ENCODE results near the gene GLIPR2.
"Not testable (repeated sequence)": the region's sequence is repeated elsewhere in the genome, so short reads cannot be mapped to it uniquely, and the experiment has no call there.

GLIPR2 gene, protein sequence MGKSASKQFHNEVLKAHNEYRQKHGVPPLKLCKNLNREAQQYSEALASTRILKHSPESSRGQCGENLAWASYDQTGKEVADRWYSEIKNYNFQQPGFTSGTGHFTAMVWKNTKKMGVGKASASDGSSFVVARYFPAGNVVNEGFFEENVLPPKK

DNA sequence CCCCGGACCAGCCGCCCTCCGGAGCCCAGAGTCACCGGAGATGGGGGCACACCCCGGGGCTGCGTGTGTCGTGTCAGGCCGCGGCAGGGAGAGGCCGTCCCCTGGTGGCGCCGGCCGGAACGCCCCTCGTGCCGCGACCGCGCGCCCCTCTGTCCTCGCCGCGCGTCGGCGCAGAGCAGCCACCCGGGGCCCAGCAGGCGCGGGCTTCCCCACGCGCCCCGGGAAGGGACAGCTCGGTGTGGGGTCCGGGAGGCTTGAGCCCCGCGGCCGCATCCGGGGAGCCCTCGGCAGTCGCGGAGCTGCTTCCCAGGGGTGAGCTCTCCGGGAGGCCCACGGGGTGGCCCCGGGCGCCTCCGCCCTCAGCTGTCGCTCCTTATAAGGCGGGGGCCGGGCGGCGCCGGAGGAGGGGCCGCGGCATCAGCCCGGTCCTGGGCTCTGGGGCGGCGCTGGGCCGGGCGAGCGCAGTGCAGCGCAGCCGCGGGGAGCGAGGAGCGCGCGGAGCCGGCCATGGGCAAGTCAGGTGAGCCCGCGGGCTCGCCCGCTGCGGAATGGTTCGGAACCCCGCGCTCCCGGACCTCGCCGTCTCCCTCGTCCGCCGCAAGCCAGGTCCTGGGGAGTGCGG, at the start of gene GLIPR2:
Gene GLIPR2 (plus strand): TSS at position 462 of the 622 bp plus-strand sequence. CDS start 46 bp downstream, at position 508.
- peak; percentile 80 for DNase-seq

DNA sequence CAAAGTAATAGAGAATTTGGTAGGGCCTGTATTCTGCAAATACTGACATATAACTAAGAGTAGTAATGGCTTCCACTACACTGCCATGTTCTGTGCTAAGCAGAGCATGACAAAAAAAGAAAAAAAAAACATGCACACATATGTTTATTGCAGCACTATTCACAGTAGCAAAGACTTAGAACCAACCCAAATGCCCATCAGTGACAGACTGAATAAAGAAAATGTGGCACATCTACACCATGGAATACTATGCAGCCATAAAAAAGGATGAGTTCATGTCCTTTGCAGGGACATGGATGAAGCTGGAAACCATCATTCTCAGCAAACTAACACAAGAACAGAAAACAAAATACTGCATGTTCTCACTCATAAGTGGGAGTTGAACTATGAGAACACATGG, 49.5 kb upstream of the GLIPR2 start:
- DNase-seq, result not testable (repeated sequence)

DNA sequence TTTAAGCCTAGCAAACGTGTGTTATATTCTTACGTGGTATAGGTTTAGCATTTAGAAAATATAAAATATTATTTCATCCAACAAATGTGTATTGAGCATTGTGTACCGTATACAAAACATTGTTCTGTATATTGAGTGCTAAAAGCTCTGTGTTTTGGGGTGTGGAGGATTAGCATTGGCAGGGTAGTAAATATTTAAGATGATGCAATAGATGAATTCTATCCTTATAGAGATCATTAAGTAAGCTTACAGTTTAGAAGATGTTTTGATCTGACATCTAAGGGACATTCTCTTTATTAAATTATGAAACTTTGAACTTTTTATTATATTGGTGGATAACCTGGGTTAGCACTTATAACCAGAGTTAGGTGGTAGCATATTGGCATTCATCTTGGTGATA, 48.5 kb upstream of the GLIPR2 start:
- no peak for DNase-seq

DNA sequence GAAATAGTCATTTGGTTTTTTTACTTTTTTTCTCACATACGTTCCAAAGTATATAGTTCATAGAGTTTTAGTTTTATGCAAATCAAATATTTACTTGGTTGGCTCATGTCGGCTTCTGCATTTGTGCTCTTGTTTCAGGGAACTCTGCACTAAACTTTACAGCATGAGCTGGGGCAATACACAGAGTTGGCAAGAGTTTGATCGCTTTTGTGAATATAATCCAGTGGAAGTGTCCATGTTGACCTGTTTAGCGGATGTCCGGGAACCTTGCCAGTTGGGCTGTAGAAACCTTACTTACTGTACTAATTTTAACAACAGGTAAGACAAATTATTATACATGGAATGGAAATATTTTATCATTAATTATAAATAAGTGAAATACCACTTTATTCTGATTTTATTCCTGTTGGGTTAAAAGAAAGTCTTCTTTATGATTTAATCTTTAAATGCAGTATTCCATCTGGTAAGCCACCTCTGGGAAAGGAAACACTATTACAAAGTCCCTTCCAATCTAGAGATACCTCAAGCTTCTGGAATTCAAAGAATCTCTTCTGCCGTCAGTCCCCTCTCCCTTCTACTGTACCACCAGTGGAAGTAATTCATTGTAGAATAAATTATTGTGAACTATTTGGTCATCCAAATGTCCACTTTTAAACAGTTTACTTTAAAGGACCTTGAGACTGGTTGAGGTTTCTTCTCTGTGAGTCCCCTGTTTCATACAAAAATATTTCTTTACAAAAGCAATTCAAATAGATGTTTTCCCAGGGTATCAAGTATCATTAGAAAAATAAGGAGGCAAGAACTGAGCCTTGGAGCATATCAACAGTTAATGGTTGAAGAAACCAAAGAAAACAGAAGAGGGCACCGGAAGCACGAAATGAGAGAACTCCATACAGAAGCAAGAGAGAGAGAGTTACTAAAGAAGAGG, 45.2 kb upstream of the GLIPR2 start:
- DNase-seq, result no peak

DNA sequence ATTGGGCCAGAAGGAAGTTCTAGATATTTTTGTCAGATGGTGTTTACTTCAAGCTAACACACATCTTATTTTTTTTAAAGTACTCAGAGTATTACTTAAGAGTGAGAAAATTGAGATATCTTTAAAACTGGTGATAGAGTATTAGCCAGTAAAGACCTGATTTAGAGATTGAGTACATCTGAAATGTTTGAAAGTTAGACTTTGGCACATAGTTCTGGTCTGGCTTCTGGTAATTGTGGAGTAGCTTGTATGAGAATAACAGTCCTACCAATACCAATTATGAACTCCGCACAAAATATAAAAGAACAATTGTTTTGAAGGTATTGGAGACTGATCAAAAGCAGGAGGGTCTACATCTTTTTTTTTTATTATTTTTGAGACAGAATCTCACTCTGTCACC, 44.5 kb upstream of the GLIPR2 start:
- no peak for DNase-seq

DNA sequence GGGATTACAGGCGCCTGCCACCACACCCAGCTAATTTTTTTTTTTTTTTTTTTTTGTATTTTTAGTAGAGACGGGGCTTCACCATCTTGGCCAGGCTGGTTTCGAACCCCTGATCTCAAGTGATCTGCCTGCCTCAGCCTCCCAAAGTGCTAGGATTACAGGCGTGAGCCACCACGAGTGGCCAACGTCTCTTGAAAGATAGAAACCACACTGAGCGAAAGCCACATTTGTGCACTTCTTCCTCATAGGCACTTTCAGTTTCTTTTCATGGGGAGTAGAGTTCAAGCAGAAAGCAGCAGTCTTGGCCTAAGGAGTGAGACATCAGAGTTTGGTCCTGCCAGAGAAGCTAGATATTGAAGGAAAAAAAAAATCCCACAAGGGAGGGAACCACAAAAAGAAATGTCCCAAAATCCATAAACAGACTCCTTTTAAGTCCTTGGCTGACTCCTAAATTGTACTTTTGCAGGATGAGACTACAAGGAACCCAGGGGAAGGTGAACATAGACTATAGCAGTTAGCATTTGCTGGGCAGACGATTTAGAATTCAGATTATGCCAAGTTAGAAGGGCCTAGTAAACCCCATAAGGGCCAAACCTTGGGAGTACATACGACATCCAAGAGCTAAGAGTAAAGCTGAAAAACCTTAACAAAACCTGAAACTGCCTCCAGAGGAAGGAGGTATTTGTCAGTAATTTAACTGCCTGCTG, 43.9 kb upstream of the GLIPR2 start:
- DNase-seq, result peak; percentile 19

DNA sequence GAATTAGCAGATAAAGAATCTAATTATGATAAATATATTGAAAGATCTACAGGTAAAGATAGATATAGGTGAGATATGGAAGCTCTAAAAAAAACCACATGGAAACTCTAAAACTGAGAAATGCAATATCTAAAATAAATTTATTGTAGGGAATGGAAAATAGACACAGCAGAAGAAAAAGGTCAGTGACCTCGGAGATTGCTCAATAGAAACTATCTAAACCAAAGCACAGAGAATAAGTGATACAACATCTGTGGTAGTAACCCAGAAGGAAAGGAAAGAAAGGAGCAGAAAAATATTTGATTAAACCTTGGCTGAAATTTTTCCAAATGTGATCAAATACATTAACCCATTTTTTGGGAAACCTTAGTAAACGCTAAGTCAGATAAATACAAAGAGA, 43.1 kb upstream of the GLIPR2 start:
- DNase-seq, result no peak

DNA sequence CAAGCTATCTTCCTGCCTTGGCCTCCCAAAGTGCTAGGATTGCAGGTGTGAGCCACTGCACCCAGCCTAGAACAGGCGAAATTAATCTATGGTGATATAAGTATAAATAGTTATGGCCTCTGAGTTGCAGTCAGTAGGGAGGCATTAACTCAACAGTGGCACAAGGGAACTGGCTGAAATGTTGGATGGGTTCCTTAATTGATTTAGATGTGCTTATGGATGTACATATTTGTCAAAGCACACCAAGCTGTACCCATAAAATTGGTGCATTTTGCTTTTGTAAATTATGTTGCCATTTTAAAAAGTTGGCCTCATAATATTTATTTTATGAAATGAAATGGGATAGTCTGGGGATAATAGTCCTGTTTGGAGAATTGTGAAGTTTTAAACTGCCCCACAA, 36.8 kb upstream of the GLIPR2 start:
- DNase-seq, result no peak

DNA sequence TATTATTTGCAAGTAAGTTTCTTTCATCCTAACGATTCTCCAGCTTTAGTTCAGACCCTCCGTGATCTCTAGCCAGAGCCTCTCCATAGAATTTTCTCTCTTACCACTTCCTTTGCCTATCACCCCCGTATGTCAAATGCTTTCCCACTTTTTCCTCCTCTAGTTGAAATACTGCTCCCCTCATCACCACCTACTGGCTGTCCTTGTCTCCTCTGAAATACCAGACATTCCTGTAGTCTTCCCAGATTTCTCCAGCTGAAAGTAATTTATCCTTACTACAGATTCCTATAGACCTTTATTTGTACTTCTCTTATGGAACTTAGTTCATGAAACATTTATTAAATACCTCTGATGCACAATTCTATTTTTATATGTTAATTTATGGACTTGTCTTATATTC, 36.0 kb upstream of the GLIPR2 start:
- no peak for DNase-seq

DNA sequence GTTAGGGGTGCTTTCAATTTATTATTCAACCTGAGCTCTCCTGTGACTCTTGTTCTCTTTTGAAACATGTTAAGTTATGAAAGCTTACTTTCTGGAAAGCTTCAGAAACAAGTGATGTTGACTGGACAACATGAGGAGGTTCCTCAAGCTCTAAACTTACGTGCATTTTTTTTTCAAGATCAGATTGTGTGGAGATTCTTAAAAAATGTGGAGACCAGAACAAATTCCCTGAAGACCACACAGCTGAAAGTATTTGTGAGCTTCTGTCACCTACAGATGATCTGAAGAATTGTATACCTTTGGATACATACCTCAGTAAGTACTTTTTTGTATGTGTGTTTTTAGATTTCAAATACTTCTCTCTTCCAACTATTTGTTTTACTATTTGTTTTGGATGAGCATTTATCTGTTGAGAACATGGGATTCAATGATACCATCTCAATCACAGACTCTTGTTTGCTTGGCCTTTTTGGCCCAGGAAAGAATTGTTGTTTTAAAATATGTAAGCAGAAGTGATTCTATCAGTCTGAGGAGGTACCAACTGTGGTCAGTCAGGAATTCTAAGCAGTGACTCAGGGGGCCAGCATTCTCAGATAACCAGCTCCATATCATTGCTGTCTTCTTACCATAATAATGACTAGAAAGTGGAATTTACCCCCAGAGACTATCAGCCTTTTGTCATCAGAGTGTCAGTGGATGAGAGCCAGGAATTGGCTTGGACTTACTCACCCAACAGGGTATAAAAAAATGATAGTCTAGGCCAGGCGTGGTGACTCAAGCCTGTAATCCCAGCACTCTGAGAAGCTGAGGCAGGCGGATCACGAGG, 34.4 kb upstream of the GLIPR2 start:
- no peak for DNase-seq

DNA sequence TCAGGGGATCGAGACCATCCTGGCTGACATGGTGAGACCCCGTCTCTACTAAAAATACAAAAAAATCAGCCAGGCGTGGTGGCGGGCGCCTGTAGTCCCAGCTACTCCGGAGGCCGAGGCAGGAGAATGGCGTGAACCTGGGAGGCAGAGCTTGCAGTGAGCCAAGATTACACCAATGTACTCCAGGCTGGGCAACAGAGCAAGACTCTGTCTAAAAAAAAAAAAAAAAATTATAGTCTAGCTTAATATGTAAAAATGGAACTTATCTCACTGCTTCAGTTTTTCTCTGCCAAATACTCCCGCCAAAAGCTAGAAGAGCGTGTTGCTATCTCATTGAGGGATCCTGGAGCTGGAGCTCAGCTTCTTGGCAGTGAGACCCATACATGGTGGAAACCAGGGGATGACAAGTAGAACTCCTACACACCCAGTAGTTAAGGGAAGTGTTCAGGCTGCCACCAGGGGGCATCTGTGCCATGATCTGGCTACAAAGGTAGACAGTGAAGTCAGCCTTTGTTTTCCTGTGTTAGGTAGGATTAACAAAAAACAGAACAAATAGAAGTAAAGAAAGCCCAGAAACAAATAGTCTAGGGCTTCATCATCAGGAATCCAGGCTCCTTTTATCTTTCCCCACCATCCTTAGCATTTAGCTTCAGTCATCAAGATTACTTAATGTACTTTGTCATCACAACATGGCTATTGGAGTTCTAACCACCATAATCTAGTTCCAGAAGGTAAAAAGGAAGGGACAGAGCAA, 33.6 kb upstream of the GLIPR2 start:
- peak; percentile 90 for DNase-seq

DNA sequence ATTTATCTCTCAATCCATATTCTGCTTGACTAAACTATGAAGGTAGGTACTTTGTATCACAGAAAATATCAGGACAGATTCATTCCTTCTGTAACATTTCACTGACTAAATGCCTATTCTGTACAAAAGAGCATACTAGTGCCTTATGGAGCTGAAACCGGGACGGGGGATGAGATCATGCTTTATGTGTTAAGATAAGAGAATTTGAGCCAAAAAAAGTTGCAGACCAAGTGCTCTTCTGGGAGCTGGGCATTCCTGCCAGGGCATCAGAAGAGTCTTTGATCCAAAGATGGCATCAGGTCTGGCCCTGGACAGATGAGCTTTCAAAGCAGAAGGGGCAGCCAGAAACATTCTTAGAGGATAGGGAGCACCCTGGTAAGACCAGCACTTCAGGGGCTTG, 27.5 kb upstream of the GLIPR2 start:
- no peak for DNase-seq

DNA sequence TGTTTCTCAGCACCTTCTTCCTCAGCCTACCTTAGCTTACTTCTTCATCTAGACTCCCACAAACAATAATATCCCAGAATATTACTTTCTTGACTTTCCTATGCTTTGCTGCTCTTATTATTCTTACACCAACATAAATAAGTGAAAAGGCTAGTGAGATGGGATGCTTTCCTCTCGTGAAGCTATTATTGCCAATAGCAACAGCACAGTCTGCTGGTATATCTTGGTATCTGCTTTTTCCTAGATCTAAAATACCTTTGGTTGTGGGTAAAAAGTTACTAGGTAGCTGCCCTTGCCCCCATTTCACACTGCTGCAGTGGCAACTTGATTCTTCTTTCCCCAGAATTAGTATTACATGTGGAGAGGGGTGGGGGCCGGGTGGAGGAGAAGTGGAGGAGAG, 26.1 kb upstream of the GLIPR2 start:
- DNase-seq, result no peak

DNA sequence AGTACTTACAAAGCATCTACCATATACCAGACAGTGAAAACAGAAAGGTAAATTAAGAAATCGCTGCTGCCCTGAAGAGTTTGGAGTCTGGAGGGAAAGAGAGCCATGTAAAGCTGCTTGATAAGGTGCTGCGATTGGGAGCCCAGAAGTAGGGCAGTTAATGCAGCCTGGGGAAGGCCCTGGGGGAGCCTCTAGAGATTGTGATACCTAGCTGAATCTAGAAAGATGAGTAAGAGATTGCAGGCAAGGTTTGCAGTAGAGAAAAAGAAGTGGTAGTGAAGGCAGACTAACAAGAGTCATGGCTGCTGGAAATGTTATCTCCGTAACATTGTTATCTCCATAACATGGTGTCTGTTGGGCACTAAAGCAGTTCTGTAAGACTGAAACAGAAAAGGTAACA, 24.0 kb upstream of the GLIPR2 start:
- no peak for DNase-seq

DNA sequence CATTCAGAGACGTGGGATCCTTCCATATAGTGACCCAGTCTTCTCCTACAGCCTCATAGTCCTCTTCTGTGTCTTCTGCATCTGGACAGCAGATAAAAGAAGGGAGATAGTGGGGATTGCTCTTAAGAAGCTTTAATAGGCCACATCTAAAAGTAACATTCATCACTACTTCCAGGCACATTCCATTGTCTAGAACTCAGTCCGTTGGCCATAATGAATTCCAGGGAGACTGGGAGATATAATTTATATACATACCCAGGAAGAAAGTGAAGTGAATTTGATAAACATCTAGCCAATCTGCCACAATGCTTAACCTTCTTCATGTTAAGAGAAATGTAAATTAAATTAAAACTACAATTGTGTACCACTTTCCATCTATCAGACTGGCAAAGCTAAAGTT, 22.5 kb upstream of the GLIPR2 start:
- no peak for DNase-seq

DNA sequence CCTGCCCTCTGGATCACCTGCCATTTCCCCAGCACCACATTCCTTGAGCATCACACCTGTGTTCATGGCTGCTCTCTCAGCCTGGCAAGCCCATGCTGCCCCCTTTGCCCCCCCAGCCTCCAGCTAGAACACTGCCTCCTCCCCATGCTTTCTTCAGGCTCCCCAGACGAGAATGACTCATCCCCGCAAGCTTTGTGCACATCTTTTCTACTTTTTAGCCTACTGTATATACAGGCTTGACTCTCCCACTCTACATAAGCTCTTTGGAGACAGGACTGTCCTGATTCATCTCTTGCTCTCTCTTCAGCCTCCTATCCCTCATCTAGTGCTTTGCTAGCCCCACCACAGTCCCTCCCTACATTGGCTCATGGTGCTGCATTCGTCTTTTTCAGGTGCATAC, 19.9 kb upstream of the GLIPR2 start:
- DNase-seq, result no peak

DNA sequence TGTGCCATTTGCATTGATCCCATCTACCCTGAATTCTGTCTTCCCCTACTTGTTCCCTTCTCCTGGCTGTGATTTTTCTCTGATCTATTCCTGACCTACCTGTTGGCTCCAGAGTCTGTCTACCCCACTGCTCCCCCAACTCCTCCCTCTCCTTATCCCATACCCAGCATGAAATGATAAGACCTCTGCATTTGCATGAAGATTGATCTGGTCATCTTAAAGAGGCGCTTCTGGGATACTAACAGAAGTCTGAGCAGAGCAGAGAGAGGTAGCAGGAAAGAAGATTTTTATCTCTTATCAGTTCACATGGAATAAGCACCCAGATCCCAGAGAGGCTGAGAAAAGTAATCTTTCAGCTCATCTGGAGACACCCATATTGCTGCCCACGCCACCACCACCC, 18.3 kb upstream of the GLIPR2 start:
- DNase-seq, result no peak

DNA sequence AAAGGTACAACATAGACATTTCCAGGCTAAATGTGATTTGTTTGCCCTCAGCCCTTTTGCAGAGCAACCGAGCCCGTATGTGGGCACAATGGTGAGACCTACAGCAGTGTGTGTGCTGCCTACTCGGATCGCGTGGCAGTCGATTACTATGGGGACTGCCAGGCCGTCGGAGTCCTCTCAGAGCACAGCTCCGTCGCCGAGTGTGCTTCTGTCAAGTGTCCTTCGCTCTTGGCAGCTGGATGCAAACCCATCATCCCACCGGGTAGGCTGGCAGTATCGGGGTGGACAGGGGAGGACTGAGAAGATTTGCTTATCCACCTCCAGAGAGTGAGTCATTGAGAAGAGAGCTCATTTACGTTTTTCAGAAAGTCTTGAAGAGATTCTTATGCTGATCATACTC, 17.8 kb upstream of the GLIPR2 start:
- DNase-seq, result no peak

DNA sequence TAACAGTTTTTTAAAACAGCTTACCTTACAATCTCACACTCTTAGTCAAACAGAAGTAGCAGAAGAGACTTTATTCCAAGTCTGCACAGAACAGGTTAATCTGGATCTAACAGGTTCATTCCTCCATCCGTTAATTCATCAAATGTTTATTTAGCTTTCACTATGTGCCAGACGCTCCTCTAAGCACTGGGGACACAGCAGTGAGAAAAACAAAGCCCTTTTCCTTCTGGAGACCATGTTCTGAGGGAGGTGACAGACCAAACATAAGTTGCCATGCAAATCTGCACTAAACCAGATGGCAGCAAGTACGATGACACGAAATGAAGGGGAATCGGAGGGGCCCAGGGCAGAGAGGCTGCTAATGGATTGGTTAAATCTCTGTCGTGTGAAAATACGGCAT, 17.1 kb upstream of the GLIPR2 start:
- DNase-seq, result no peak

DNA sequence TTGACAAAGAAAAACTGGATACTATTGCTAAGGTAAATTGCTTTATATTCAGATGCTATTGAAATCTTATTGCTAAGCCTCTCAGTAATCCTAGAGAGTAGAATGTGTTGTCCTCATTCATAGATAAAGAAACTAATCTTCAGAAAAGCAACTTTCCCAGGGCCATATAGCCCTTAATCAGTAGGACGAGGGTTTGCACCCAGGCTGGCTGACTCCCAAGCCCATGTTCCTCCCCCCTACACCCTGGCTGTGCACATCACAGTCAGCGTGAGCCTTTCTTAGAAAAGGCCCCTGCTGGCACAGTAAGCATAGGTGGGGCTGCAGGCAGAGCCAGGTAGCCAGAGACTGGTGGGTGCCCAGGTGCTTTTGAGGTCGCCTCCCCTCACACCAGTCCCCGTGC, 15.8 kb upstream of the GLIPR2 start:
- no peak for DNase-seq

DNA sequence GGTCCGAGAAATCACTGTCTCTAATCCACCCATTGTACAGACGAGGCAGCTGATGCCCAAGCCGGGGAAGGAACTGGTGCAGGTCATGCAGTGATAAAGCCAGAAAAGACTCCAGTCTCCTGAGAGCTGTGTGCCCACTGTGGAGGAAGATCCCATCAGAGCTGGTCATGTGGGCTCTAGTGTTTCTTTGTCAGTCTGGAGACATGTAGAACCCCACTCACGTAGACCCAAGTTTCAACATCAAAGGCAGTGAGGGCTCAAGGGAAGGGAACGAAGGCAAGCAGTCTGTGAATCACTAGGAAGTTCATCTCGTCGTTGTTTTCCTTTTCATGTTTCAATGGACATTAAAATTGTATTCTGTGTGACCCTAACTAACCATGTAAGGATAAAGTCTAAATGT, 14.6 kb upstream of the GLIPR2 start:
- DNase-seq, result no peak

DNA sequence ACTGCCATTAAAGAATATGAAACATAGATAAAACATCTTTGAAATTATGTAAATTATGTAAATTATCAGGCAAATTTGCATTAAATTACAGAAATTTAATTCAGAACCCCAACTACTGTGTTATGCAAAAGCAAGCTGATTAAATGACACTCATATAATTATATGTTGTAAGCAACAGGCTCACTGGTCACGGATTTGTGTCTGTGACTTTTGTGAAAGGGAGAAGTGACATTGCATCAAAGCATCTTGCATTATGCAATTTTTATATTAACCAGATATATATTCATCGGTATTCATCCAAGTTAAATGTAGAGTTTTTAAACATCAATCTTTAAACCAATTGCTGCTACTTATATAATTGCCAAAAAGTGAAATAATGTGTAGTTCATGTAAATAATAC, 13.0 kb upstream of the GLIPR2 start:
- DNase-seq, result no peak
